ENCODE results near the gene SPTBN5.

DNA sequence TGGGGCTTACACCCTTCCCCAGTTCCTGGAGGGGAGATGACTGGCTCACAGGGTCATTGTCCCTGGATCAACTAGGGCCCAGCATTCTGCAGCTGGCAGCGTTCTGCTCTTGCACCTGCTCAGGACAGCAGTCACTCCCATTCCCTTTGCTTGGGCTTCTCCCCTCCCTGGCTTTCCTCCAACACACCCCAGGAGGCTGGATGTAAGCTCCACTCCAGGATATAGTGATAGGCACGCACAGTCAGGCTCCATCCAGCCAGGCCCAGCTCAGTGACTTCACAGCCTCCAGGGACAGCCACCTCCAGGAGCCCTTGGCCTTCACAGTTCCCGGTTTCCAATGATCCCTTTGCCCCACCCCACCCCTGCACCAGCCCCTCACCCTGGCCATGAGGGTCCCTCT is 1.9 kb downstream of the SPTBN5 start:
- TF ChIP-seq POLR2A (IDR thresholded peaks at IDR 0.05; ENCODE audit: low read depth): no peak
- TF ChIP-seq, protein P1, sequence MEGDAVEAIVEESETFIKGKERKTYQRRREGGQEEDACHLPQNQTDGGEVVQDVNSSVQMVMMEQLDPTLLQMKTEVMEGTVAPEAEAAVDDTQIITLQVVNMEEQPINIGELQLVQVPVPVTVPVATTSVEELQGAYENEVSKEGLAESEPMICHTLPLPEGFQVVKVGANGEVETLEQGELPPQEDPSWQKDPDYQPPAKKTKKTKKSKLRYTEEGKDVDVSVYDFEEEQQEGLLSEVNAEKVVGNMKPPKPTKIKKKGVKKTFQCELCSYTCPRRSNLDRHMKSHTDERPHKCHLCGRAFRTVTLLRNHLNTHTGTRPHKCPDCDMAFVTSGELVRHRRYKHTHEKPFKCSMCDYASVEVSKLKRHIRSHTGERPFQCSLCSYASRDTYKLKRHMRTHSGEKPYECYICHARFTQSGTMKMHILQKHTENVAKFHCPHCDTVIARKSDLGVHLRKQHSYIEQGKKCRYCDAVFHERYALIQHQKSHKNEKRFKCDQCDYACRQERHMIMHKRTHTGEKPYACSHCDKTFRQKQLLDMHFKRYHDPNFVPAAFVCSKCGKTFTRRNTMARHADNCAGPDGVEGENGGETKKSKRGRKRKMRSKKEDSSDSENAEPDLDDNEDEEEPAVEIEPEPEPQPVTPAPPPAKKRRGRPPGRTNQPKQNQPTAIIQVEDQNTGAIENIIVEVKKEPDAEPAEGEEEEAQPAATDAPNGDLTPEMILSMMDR (IDR thresholded peaks at IDR 0.05): no peak
- no peak for TF ChIP-seq POLR2AphosphoS5 (IDR thresholded peaks at IDR 0.05)

Measured in esophagus muscularis mucosa (tissue), 3 donors.